Loucy (cell line): Measurements from ENCODE around the gene CTNND2.

ENCODE experiments used
- EZH2phosphoT487 ChIP-seq: fragments of 200-600 bp; IDR thresholded peaks from 2 replicates; pipeline ENCODE4 v1.6.1; 2018; ENCODE audit warnings: antibody characterized with exemption, mild to moderate bottlenecking, moderate library complexity, borderline replicate concordance
- TF ChIP-seq, protein P1 (sequence below): fragments of 200-600 bp; sonication (generic); conservative IDR thresholded peaks from 2 replicates; pipeline ENCODE4 v1.5.1; 2014; ENCODE audit warnings: mild to moderate bottlenecking, antibody characterized with exemption, low read length

- TF ChIP-seq, protein P1, sequence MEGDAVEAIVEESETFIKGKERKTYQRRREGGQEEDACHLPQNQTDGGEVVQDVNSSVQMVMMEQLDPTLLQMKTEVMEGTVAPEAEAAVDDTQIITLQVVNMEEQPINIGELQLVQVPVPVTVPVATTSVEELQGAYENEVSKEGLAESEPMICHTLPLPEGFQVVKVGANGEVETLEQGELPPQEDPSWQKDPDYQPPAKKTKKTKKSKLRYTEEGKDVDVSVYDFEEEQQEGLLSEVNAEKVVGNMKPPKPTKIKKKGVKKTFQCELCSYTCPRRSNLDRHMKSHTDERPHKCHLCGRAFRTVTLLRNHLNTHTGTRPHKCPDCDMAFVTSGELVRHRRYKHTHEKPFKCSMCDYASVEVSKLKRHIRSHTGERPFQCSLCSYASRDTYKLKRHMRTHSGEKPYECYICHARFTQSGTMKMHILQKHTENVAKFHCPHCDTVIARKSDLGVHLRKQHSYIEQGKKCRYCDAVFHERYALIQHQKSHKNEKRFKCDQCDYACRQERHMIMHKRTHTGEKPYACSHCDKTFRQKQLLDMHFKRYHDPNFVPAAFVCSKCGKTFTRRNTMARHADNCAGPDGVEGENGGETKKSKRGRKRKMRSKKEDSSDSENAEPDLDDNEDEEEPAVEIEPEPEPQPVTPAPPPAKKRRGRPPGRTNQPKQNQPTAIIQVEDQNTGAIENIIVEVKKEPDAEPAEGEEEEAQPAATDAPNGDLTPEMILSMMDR, result no peak
- TF ChIP-seq EZH2phosphoT487, result no peak
Observed at GRCh38 chr5:11594021-11594420, 310.2 kb downstream of the CTNND2 start.
